Spleen (tissue), 7 donors: Measurements from ENCODE around the gene JAML.
"Not testable (repeated sequence)": the region's sequence is repeated elsewhere in the genome, so short reads cannot be mapped to it uniquely, and the experiment has no call there.

Experiments used
- CTCF ChIP-seq, 11 experiments: fragments of 200-600 bp in 7 of 11; fragments of 450-650 bp in 4 of 11; sonication (generic) in 4 of 11; IDR thresholded peaks in 8 of 11; conservative IDR thresholded peaks in 3 of 11; 1 replicate in 7 of 11; 2 replicates in 4 of 11; pipeline versions ENCODE4 v1.4.0 to v1.8.0; 2016 to 2021; ENCODE audit warnings: antibody characterized with exemption in 11 of 11, inconsistent platforms in 4 of 11, mild to moderate bottlenecking in 1 of 11
- POLR2A ChIP-seq, 3 donors: fragments of 450-650 bp; IDR thresholded peaks; one replicate each; pipeline ENCODE4 v1.5.1; 2017; ENCODE audit warnings: antibody characterized with exemption in 3 of 3, mild to moderate bottlenecking in 1 of 3
- POLR2AphosphoS5 ChIP-seq, 3 donors: sonication (generic); formaldehyde crosslinking; IDR thresholded peaks; one replicate each; pipeline ENCODE4 v1.5.1; 2017; ENCODE audit warnings: antibody characterized with exemption in 3 of 3
- donor health status: DM: no; HTN: no; CAD: no; lungs with moderate emphysema.
- donor health status: DM: no; HTN: no; CAD: no.
- donor health status: DM: no; HTN: no; CAD: no.

DNA sequence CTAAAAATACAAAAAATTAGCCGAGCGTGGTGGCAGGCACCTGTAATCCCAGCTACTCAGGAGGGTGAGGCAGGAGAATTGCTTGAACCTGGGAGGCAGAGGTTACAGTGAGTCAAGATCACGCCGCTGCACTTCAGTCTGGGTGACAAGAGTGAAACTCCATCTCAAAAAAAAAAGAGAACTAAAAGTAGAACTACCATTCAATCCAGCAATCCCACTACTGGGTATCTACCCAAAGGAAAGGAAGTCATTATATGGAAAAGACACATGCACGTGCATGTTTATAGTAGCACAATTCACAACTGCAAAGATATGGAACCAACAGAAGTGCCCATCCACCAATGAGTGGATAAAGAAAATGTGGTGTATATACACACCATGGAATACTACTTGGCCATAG lies 41.1 kb downstream of the JAML start:
- TF ChIP-seq POLR2AphosphoS5 (IDR thresholded peaks at IDR 0.05); CTCF (IDR thresholded peaks at IDR 0.05 in 8 of 11, conservative IDR thresholded peaks at IDR 0.05 in 3 of 11); POLR2A (IDR thresholded peaks at IDR 0.05): not testable (repeated sequence)
